WTC11 (cell line): ENCODE measurements around the gene WFDC12. TPM values are rescaled to one million over a fixed set of nuclear protein-coding genes. Genes with fewer than 3 reads are reported as not detected.
A peak's percentile ranks its signal among the peaks of the same experiment; 100 is the strongest.
"Not testable (repeated sequence)": the region's sequence is repeated elsewhere in the genome, so short reads cannot be mapped to it uniquely, and the experiment has no call there.

Experiments
- ATAC-seq: fragments of 200-7000 bp; cut with Tn5 transposase; 2 replicates; pipeline ENCODE4 v1.10.0; 2021; ENCODE audit warnings: mild to moderate bottlenecking, moderate library complexity
- CTCF ChIA-PET: fragments of 300-600 bp; sonication (Branson Sonifier 250); formaldehyde crosslinking; loops from one replicate; lab custom pipeline; 2021; ENCODE audit warnings: antibody characterized with exemption; lab: Charles Lee
- POLR2A ChIA-PET: fragments of 350-600 bp; sonication (Branson Sonifier 250); formaldehyde crosslinking; loops from one replicate; lab custom pipeline; 2021; ENCODE audit warnings: antibody characterized with exemption; lab: Charles Lee
- DNase-seq: peaks from one replicate; pipeline ENCODE4 v3.0.0; 2021; ENCODE audit warnings: low spot score
- H3K27ac Mint-ChIP-seq: 2 replicates; pipeline ENCODE4 v1.8.0; 2021; ENCODE audit warnings: mixed read lengths
- H3K27me3 Mint-ChIP-seq: 2 replicates; pipeline ENCODE4 v1.8.0; 2021; ENCODE audit warnings: low read depth, mild to moderate bottlenecking, moderate library complexity, mixed read lengths
- H3K36me3 Mint-ChIP-seq: 2 replicates; pipeline ENCODE4 v1.8.0; 2021; ENCODE audit warnings: mixed read lengths
- H3K4me1 Mint-ChIP-seq: 2 replicates; pipeline ENCODE4 v1.8.0; 2022; ENCODE audit warnings: mixed read lengths
- H3K4me3 Mint-ChIP-seq: 2 replicates; pipeline ENCODE4 v1.8.0; 2021; ENCODE audit warnings: mild to moderate bottlenecking, moderate library complexity, mixed read lengths
- H3K9me3 Mint-ChIP-seq: 2 replicates; pipeline ENCODE4 v1.8.0; 2021; ENCODE audit warnings: mixed read lengths
- AR ChIP-seq: fragments of 250-450 bp; sonication (Bioruptor Pico); IDR thresholded peaks from 2 replicates; pipeline ENCODE4 v1.9.0; 2021; ENCODE audit warnings: mild to moderate bottlenecking
- ATF6 ChIP-seq: sonication (generic); formaldehyde crosslinking; IDR thresholded peaks from 2 replicates; pipeline ENCODE4 v1.8.1; 2023; ENCODE audit warnings: mild to moderate bottlenecking, missing genetic modification reagents
- CDX4 ChIP-seq: fragments of 250-450 bp; sonication (Bioruptor Pico); IDR thresholded peaks from 2 replicates; pipeline ENCODE4 v1.9.0; 2021; ENCODE audit warnings: moderate library complexity, mild to moderate bottlenecking, inconsistent platforms, borderline replicate concordance
- CREM ChIP-seq: sonication (generic); formaldehyde crosslinking; IDR thresholded peaks from 2 replicates; pipeline ENCODE4 v1.8.1; 2022; ENCODE audit warnings: mild to moderate bottlenecking, missing genetic modification reagents, moderate library complexity
- FOXP1 ChIP-seq: sonication (generic); formaldehyde crosslinking; IDR thresholded peaks from 2 replicates; pipeline ENCODE4 v1.8.0; 2022; ENCODE audit warnings: missing genetic modification reagents, mild to moderate bottlenecking, moderate library complexity, borderline replicate concordance
- GRHL2 ChIP-seq: fragments of 250-450 bp; sonication (Bioruptor Pico); IDR thresholded peaks from 2 replicates; pipeline ENCODE4 v1.8.0; 2022; ENCODE audit warnings: mild to moderate bottlenecking, moderate library complexity; ENCODE audit not compliant: insufficient replicate concordance, severe bottlenecking
- GTF2I ChIP-seq: fragments of 250-450 bp; sonication (Bioruptor Pico); conservative IDR thresholded peaks from 2 replicates; pipeline ENCODE4 v1.4.0; 2021; ENCODE audit warnings: mild to moderate bottlenecking
- MLX ChIP-seq: sonication (generic); formaldehyde crosslinking; IDR thresholded peaks from 2 replicates; pipeline ENCODE4 v1.8.1; 2023; ENCODE audit warnings: mild to moderate bottlenecking, missing genetic modification reagents, moderate library complexity
- MYBL2 ChIP-seq: sonication (generic); formaldehyde crosslinking; IDR thresholded peaks from 2 replicates; pipeline ENCODE4 v1.8.1; 2023; ENCODE audit warnings: mild to moderate bottlenecking, moderate library complexity, missing genetic modification reagents
- OVOL2 ChIP-seq: fragments of 250-450 bp; sonication (Bioruptor Pico); IDR thresholded peaks from 2 replicates; pipeline ENCODE4 v1.9.0; 2021; ENCODE audit warnings: mild to moderate bottlenecking, borderline replicate concordance
- SOX15 ChIP-seq: fragments of 250-450 bp; sonication (Bioruptor Pico); IDR thresholded peaks from 2 replicates; pipeline ENCODE4 v1.9.0; 2021; ENCODE audit warnings: mild to moderate bottlenecking
- SP1 ChIP-seq: sonication (generic); formaldehyde crosslinking; conservative IDR thresholded peaks from 2 replicates; pipeline ENCODE4 v1.8.1; 2022; ENCODE audit warnings: missing genetic modification reagents
- ZMAT4 ChIP-seq: fragments of 250-450 bp; sonication (Bioruptor Pico); IDR thresholded peaks from 2 replicates; pipeline ENCODE4 v1.9.0; 2021; ENCODE audit warnings: mild to moderate bottlenecking
- ZNF263 ChIP-seq: sonication (generic); formaldehyde crosslinking; IDR thresholded peaks from 2 replicates; pipeline ENCODE4 v1.8.1; 2022; ENCODE audit warnings: low read depth, mild to moderate bottlenecking, moderate library complexity, missing genetic modification reagents
- ZNF281 ChIP-seq: sonication (generic); formaldehyde crosslinking; IDR thresholded peaks from 2 replicates; pipeline ENCODE4 v1.8.0; 2023; ENCODE audit warnings: mild to moderate bottlenecking, missing genetic modification reagents
- ZNF416 ChIP-seq: fragments of 250-450 bp; sonication (Bioruptor Pico); IDR thresholded peaks from 2 replicates; pipeline ENCODE4 v1.9.0; 2021; ENCODE audit warnings: mild to moderate bottlenecking, inconsistent platforms
- ZNF423 ChIP-seq: fragments of 250-450 bp; sonication (Bioruptor Pico); IDR thresholded peaks from 2 replicates; pipeline ENCODE4 v2.1.2; 2022; ENCODE audit warnings: mild to moderate bottlenecking, moderate library complexity
- total RNA-seq: library from RNA; stranded (reverse); gene quantifications from 3 replicates; pipeline ENCODE4 v1.2.3, GENCODE V29; 2021

The WFDC12 gene
- total RNA-seq, 1 experiment from 2014 or later: not detected

- ChIA-PET POLR2A (no interaction called here), CTCF (interaction anchor here (3.0 kb wide), 1 partner anchor 89 kb away, joined by 91 read pairs; no protein-coding TSS in a partner anchor)
- TF ChIP-seq ZNF281 (CRISPR knock-in tag) (no peak), AR (CRISPR knock-in tag) (no peak), MYBL2 (CRISPR knock-in tag) (no peak), ZNF416 (CRISPR knock-in tag) (no peak), MLX (CRISPR knock-in tag) (no peak), ZMAT4 (CRISPR knock-in tag) (no peak), ATF6 (CRISPR knock-in tag) (no peak), GRHL2 (CRISPR knock-in tag) (no peak), OVOL2 (CRISPR knock-in tag) (no peak)
- Mint-ChIP-seq H3K4me1 (no peaks in the 10 kb centered on the region), H3K27me3 (peaks cover 49% of the 10 kb centered on the region), H3K9me3 (peaks cover 7% of the 10 kb centered on the region; the same call in 1 of the 2 replicates), H3K27ac (no peak overlapping the region), H3K36me3 (no peaks in the 10 kb centered on the region), H3K4me3 (no peak overlapping the region)
- DNase-seq (no peak), ATAC-seq (no peak)
Measured at GRCh38 chr20:45140836-45141235, 16.6 kb upstream of the WFDC12 start.

- H3K36me3 Mint-ChIP-seq, H3K4me3 Mint-ChIP-seq, H3K9me3 Mint-ChIP-seq, DNase-seq, H3K4me1 Mint-ChIP-seq, H3K27ac Mint-ChIP-seq, POLR2A ChIA-PET, ATAC-seq: not testable (repeated sequence)
- CTCF ChIA-PET: interaction anchor here (0.6 to 3.0 kb wide), 12 partner anchors 10 to 490 kb away, joined by 3 to 91 read pairs (median 14); partner anchors contain the start of genes MATN4 and WFDC10A
- H3K27me3 Mint-ChIP-seq: peaks cover 40% of the 10 kb centered on the region
Measured at GRCh38 chr20:45139733-45140375, 15.6 kb upstream of the WFDC12 start.

GRCh38 chr20:45138561-45139300, 14.5 kb upstream of the WFDC12 start:
- Mint-ChIP-seq H3K4me3 (no peak overlapping the region), H3K36me3 (no peaks in the 10 kb centered on the region), H3K27me3 (peaks cover 30% of the 10 kb centered on the region), H3K4me1 (no peaks in the 10 kb centered on the region), H3K9me3 (peaks cover 7% of the 10 kb centered on the region; the same call in 1 of the 2 replicates), H3K27ac (no peak overlapping the region)
- peak; percentile 95 for DNase-seq
- ATAC-seq: peak; percentile 96
- ChIA-PET CTCF (interaction anchor here (0.6 to 3.0 kb wide), 73 partner anchors 9 to 873 kb away, joined by 3 to 91 read pairs (median 5); partner anchors contain the start of genes KCNS1, MATN4, PIGT and SEMG1), POLR2A (interaction anchor here (0.5 to 0.7 kb wide), 2 partner anchors 91 to 167 kb away, joined by 3 to 6 read pairs; no protein-coding TSS in a partner anchor)
- no peak for TF ChIP-seq FOXP1
- TF ChIP-seq CREM (CRISPR knock-in tag): no peak
- TF ChIP-seq SOX15 (CRISPR knock-in tag): no peak
- no peak for TF ChIP-seq ZMAT4 (CRISPR knock-in tag)
- no peak for TF ChIP-seq ZNF263 (CRISPR knock-in tag)
- TF ChIP-seq CDX4 (CRISPR knock-in tag): no peak
- no peak for TF ChIP-seq SP1 (CRISPR knock-in tag)
- TF ChIP-seq ZNF423 (CRISPR knock-in tag): no peak
- no peak for TF ChIP-seq GTF2I (CRISPR knock-in tag)
